Stomach smooth muscle (tissue), 2 donors: ENCODE results near the gene EVA1A.

Experiments used
- H3K27ac ChIP-seq: one replicate; pipeline ENCODE4 v1.7.0; 2013; ENCODE audit warnings: mild to moderate bottlenecking, low read length, inconsistent platforms
- H3K27me3 ChIP-seq, 2 donors: one replicate each; pipeline ENCODE4 v1.7.0; 2013; ENCODE audit warnings: low read length in 2 of 2; ENCODE audit not compliant: insufficient read depth in 2 of 2, control insufficient read depth in 1 of 2
- H3K36me3 ChIP-seq, 2 donors: one replicate each; pipeline ENCODE4 v1.7.0; 2013; ENCODE audit warnings: low read length in 2 of 2; ENCODE audit not compliant: control insufficient read depth in 2 of 2, insufficient read depth in 2 of 2
- H3K4me1 ChIP-seq: one replicate; pipeline ENCODE4 v1.7.0; 2013; ENCODE audit warnings: low read length; ENCODE audit not compliant: control insufficient read depth, insufficient read depth
- H3K4me3 ChIP-seq, 2 donors: one replicate each; pipeline ENCODE4 v1.7.0; 2013; ENCODE audit warnings: low read length in 2 of 2
- H3K9ac ChIP-seq, 2 donors: one replicate each; pipeline ENCODE4 v1.7.0; 2013; ENCODE audit warnings: low read length in 2 of 2, mild to moderate bottlenecking in 1 of 2
- H3K9me3 ChIP-seq, 2 donors: one replicate each; pipeline ENCODE4 v1.7.0; 2013; ENCODE audit warnings: low read length in 2 of 2; ENCODE audit not compliant: control insufficient read depth in 2 of 2
- donor health status: healthy.
- donor health status: Pancreatic carcinoma.

The EVA1A gene

GRCh38 chr2:75524276-75524911 lies 36.3 kb downstream of the EVA1A start:
- H3K9ac ChIP-seq, result no peak overlapping the region
- no peak overlapping the region for H3K27ac ChIP-seq
- H3K27me3 ChIP-seq, result peaks cover 0 to 2% of the 10 kb centered on the region in 2 donors
- no peaks in the 10 kb centered on the region for H3K4me1 ChIP-seq
- no peak overlapping the region for H3K4me3 ChIP-seq
- no peaks in the 10 kb centered on the region for H3K36me3 ChIP-seq
- H3K9me3 ChIP-seq, result peaks cover 0 to 5% of the 10 kb centered on the region in 2 donors

- H3K9me3 ChIP-seq, result peaks cover 0 to 5% of the 10 kb centered on the region in 2 donors
- H3K27me3 ChIP-seq, result peaks cover 0 to 4% of the 10 kb centered on the region in 2 donors
- no peak overlapping the region for H3K9ac ChIP-seq
- no peaks in the 10 kb centered on the region for H3K36me3 ChIP-seq
- H3K4me1 ChIP-seq, result no peaks in the 10 kb centered on the region
- H3K27ac ChIP-seq, result no peak overlapping the region
- no peak overlapping the region for H3K4me3 ChIP-seq
Measured at GRCh38 chr2:75523313-75524275, 37.1 kb downstream of the EVA1A start.

DNA sequence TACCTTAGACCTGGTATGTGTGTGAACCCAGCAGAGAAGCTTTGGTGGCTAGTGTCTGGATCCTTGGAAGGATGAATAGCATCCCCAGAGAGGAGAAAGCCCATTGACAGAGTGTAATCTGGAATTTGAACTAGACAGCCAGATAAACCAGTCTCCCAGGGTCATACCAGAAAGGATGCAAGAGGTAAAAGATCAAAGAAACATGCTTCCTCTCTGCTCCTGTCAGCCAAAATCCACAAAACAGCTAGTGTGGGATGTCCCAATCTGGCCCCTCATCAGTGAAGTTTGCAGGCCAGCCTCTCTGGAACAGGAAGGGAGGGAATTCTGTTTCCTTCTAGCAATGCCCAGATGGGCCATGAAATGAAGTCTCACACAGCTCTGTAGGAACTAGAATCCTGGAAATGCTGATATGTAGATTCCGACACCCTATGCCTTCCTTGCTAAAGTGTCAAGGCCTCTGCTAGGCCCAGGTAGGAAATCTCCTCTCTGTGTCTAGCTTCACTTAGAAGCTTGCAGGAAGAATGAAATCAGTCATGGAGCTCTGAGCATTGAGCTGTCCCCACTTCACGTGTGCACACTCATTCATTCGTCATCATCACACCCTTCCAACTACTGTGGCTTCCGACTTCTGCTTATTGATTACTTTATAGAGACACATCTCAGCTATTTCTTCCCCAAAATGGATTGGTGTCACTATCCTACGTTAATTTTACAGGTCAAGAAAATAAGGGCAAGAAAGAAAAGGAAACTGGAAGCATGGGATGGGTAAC lies 38.0 kb downstream of the EVA1A start:
- Histone ChIP-seq H3K27ac (no peak overlapping the region), H3K4me3 (no peak overlapping the region), H3K4me1 (no peaks in the 10 kb centered on the region), H3K9ac (no peak overlapping the region), H3K27me3 (peaks cover 0 to 4% of the 10 kb centered on the region in 2 donors), H3K36me3 (no peaks in the 10 kb centered on the region), H3K9me3 (peaks cover 0 to 5% of the 10 kb centered on the region in 2 donors)

GRCh38 chr2:75521225-75521872 lies 39.4 kb downstream of the EVA1A start:
- no peak overlapping the region for H3K4me3 ChIP-seq
- H3K27me3 ChIP-seq, result peaks cover 0 to 4% of the 10 kb centered on the region in 2 donors
- no peak overlapping the region for H3K9ac ChIP-seq
- H3K27ac ChIP-seq, result no peak overlapping the region
- H3K9me3 ChIP-seq, result no peaks in the 10 kb centered on the region
- H3K36me3 ChIP-seq, result no peaks in the 10 kb centered on the region
- H3K4me1 ChIP-seq, result no peaks in the 10 kb centered on the region

- H3K36me3 ChIP-seq, result no peaks in the 10 kb centered on the region
- no peaks in the 10 kb centered on the region for H3K9me3 ChIP-seq
- H3K9ac ChIP-seq, result no peak overlapping the region
- H3K4me3 ChIP-seq, result no peak overlapping the region
- no peaks in the 10 kb centered on the region for H3K4me1 ChIP-seq
- H3K27ac ChIP-seq, result no peak overlapping the region
- H3K27me3 ChIP-seq, result peaks cover 0 to 4% of the 10 kb centered on the region in 2 donors
Measured at GRCh38 chr2:75519843-75520242, 40.9 kb downstream of the EVA1A start.

DNA sequence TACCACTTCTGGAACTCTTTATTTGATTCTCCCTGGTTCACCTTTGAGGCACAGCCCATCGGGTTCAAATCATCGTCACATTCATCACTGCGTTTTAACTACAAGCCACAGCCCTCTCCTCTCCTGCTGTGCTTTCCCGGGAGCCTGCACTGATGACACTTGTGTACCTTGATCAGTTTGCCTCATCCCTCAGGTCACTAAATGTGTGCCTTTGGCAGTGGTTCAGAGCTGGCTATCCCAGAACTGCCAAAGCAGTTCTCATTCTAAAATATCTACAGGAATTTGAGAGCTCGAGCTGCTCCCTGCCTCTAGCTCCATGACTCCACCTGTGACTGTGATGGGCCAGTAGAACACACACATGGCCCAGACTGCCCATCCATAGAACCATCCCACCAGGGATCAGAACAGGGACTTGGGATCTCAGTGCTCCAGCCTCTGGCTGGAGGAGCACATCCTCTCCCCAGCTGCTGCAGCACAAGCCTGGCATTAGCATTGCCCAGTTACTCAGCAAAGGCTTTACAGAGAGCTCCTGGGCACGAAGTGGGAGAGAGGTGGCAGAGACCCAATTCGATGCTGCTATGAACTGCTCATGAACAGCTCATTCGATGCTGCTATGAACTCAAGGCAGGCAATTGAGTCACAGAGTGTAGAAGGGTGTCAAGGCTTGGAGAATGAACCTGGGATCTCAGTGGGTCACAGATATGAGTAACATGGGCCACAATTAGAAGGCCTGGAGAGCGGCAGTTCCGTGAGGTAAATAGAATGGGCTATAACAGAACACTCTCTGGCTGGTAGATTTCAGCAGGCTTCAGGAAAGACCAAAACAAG lies 41.9 kb downstream of the EVA1A start:
- Histone ChIP-seq H3K36me3 (no peaks in the 10 kb centered on the region), H3K4me3 (no peak overlapping the region), H3K9ac (no peak overlapping the region), H3K9me3 (no peaks in the 10 kb centered on the region), H3K4me1 (no peaks in the 10 kb centered on the region), H3K27me3 (peaks cover 0 to 4% of the 10 kb centered on the region in 2 donors), H3K27ac (no peak overlapping the region)

DNA sequence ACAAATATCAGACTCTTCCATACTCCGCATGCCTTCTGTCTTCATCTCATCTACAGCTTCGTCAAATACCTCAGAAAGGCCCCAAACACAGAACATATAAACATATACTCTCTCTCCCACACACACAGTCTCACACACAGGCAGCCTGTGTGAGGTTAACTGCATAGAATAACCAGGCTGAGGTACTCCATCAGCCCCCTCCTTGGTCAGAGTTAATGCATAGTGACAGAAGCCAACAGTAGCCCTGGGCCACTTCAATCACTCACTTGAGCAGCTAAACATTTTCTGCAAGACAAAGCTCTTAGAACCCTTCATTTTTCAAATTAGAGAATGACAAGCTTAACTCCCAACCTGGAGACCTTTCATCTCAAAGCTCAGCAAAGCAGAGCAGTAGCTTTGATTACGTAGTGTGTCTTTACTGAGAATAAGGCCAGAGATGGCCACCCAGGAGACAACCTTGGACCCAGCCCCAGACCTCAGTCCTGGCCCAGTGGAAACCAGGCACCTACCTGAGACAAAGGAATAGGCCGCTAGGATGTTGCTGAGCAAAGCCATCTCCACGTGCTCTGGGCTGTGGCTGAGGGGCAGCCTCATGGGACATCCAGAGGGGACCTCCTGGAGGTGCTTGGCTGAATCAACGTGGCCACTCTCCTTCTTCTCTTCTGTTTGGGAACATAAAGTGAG lies 43.0 kb downstream of the EVA1A start:
- Histone ChIP-seq H3K4me1 (no peaks in the 10 kb centered on the region), H3K4me3 (no peak overlapping the region), H3K27ac (no peak overlapping the region), H3K9me3 (peaks cover 0 to 3% of the 10 kb centered on the region in 2 donors), H3K27me3 (peaks cover 0 to 4% of the 10 kb centered on the region in 2 donors), H3K9ac (no peak overlapping the region), H3K36me3 (no peaks in the 10 kb centered on the region)

DNA sequence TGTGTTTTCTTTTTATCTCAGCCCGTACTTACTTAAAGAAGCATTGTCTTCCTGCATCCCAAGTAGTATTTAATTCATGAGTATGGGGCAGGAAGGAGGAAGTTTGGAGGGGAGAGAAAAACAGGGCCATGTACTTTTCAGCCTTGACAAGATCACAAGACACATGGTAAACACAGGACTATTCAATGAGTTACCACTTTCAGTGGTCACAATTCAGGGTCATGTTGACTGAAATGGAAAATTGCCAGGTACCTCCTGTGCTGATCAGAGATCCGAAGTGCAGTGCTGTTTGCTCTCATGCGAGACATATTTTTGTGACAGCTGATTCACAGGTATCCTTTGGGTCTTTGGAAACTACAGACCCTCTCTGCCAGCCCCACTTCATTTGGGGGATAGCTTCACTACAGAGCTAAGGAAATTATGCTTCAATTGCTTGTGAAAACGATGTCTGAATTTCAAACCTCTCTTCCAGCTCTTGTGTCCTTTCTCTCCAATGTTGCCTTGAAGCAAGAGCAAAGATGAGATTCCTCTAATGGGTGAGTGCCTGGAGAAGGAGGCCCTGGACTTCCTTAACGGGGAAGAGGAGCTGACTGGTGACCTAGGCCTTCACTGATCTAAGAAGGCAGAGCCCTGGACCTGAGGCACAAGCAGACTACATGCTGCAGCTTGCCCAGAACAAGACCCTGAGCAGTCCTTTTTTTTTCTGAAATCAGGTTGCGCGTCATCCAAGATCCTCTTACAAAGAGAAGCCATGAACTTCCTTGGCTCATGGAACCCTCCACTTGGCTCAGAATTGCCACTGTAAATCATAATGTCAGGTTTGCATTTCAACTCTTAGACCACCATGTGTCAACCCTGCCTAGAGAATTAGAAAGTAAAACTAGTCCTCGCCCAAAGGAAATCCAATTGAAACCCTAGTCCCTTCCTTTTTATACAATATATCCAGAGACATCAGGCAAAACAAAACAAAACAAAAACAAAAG lies 44.1 kb downstream of the EVA1A start:
- no peaks in the 10 kb centered on the region for H3K4me1 ChIP-seq
- no peak overlapping the region for H3K4me3 ChIP-seq
- H3K27me3 ChIP-seq, result peaks cover 0 to 2% of the 10 kb centered on the region in 2 donors
- H3K9ac ChIP-seq, result no peak overlapping the region
- H3K27ac ChIP-seq, result no peak overlapping the region
- peaks cover 0 to 10% of the 10 kb centered on the region in 2 donors for H3K9me3 ChIP-seq
- H3K36me3 ChIP-seq, result no peaks in the 10 kb centered on the region
